Hepatocyte (in vitro differentiated cells): Measurements from ENCODE around the gene EEF2.

Source experiments
- CTCF ChIP-seq: fragments of 200-600 bp; sonication (generic); IDR thresholded peaks from 2 replicates; pipeline ENCODE4 v1.5.1; 2016; ENCODE audit warnings: antibody characterized with exemption, mild to moderate bottlenecking; ENCODE audit not compliant: poor library complexity
- EZH2 ChIP-seq: fragments of 200-600 bp; sonication (generic); IDR thresholded peaks from 2 replicates; pipeline ENCODE4 v1.6.1; 2016; ENCODE audit warnings: antibody characterized with exemption, mild to moderate bottlenecking, borderline replicate concordance
- EZH2phosphoT487 ChIP-seq: fragments of 200-600 bp; sonication (generic); IDR thresholded peaks from one replicate; pipeline ENCODE4 v1.6.1; 2018; ENCODE audit warnings: antibody characterized with exemption, mild to moderate bottlenecking, low read depth, moderate library complexity; ENCODE audit not compliant: unreplicated experiment, severe bottlenecking

GRCh38 chr19:3942790-3943409 is 42.4 kb downstream of the EEF2 start:
- TF ChIP-seq CTCF (no peak), EZH2 (no peak), EZH2phosphoT487 (no peak)
